IMR-90 (cell line): Measurements from ENCODE around the gene KCNJ16. TPM values are rescaled to one million over a fixed set of nuclear protein-coding genes. Genes with fewer than 3 reads are reported as not detected.

Source experiments
- ATAC-seq: fragments of 200-7000 bp; cut with Tn5 transposase; 2 replicates; pipeline ENCODE4 v1.9.1; 2020; ENCODE audit warnings: low read depth, mild to moderate bottlenecking, moderate library complexity
- BruUV-seq: library from RNA; stranded (reverse); fragments of 400-500 nt; replicated peaks from 2 replicates; lab custom pipeline; 2021; lab: Mats Ljungman, UMichigan
- CTCF ChIA-PET: fragments of 300-600 bp; formaldehyde crosslinking; extraction: SDS; loops from one replicate; lab custom pipeline; 2021; ENCODE audit warnings: antibody characterized with exemption; lab: Yijun Ruan, JAX
- POLR2A ChIA-PET: fragments of 300-600 bp; sonication (Branson Sonifier 250); formaldehyde crosslinking; loops from one replicate; lab custom pipeline; 2022; ENCODE audit warnings: antibody characterized with exemption; ENCODE audit not compliant: unreplicated experiment; lab: Charles Lee
- DNase-seq: peaks from one replicate; pipeline ENCODE4 v3.0.0; 2013
- H2AFZ ChIP-seq: replicated peaks from 2 replicates; pipeline ENCODE3; 2013; ENCODE audit warnings: low read length, mild to moderate bottlenecking; ENCODE audit not compliant: poor library complexity
- H2AK5ac ChIP-seq: 2 replicates; pipeline ENCODE4 v1.6.1; 2013; ENCODE audit warnings: low read depth, low read length, inconsistent platforms
- H2AK9ac ChIP-seq: replicated peaks from 2 replicates; pipeline ENCODE3; 2013; ENCODE audit warnings: mild to moderate bottlenecking, low read depth, low read length, moderate library complexity; ENCODE audit not compliant: poor library complexity
- H2BK120ac ChIP-seq: 2 replicates; pipeline ENCODE4 v1.6.1; 2013; ENCODE audit warnings: low read depth, low read length, inconsistent platforms
- H2BK15ac ChIP-seq: 3 replicates; pipeline ENCODE4 v1.6.1; 2013; ENCODE audit warnings: low read depth, low read length, inconsistent platforms
- H2BK20ac ChIP-seq: 2 replicates; pipeline ENCODE4 v1.6.1; 2013; ENCODE audit warnings: low read depth, mild to moderate bottlenecking, inconsistent platforms, low read length, moderate library complexity
- H2BK5ac ChIP-seq: 2 replicates; pipeline ENCODE4 v1.6.1; 2013; ENCODE audit warnings: mild to moderate bottlenecking, low read depth, low read length, inconsistent platforms; ENCODE audit not compliant: poor library complexity, severe bottlenecking
- H3K14ac ChIP-seq: replicated peaks from 2 replicates; pipeline ENCODE4 v1.6.1; 2013; ENCODE audit warnings: low read depth, low read length, inconsistent platforms
- H3K18ac ChIP-seq: 2 replicates; pipeline ENCODE4 v1.6.1; 2013; ENCODE audit warnings: low read depth, low read length, control low read depth
- H3K23ac ChIP-seq: 2 replicates; pipeline ENCODE4 v1.6.1; 2013; ENCODE audit warnings: low read depth, low read length, inconsistent platforms
- H3K27ac ChIP-seq: 2 replicates; pipeline ENCODE4 v1.5.1; 2013; ENCODE audit warnings: mild to moderate bottlenecking, control low read depth, low read length; ENCODE audit not compliant: insufficient read depth
- H3K27me3 ChIP-seq: 2 replicates; pipeline ENCODE4 v1.6.1; 2013; ENCODE audit warnings: low read length; ENCODE audit not compliant: control insufficient read depth, insufficient read depth
- H3K36me3 ChIP-seq: 2 replicates; pipeline ENCODE4 v1.6.1; 2013; ENCODE audit warnings: low read length, mixed read lengths; ENCODE audit not compliant: control insufficient read depth, insufficient read depth
- H3K4ac ChIP-seq: 2 replicates; pipeline ENCODE4 v1.6.1; 2013; ENCODE audit warnings: low read depth, low read length, inconsistent platforms
- H3K4me1 ChIP-seq: 2 replicates; pipeline ENCODE4 v1.6.1; 2013; ENCODE audit warnings: low read length, mixed read lengths; ENCODE audit not compliant: control insufficient read depth, insufficient read depth
- H3K4me2 ChIP-seq: 2 replicates; pipeline ENCODE4 v1.6.1; 2013; ENCODE audit warnings: low read depth, mild to moderate bottlenecking, control low read depth, low read length, moderate library complexity
- H3K4me3 ChIP-seq: 2 replicates; pipeline ENCODE4 v1.5.1; 2013; ENCODE audit warnings: low read depth, mild to moderate bottlenecking, control low read depth, low read length, moderate library complexity; ENCODE audit not compliant: insufficient read depth
- H3K56ac ChIP-seq: 2 replicates; pipeline ENCODE4 v1.6.1; 2013; ENCODE audit warnings: low read length, inconsistent platforms; ENCODE audit not compliant: insufficient read depth; ENCODE audit errors: extremely low read depth
- H3K79me1 ChIP-seq, 2 experiments: 2 replicates each; pipeline ENCODE4 v1.6.1; 2013; ENCODE audit warnings: low read length in 2 of 2, inconsistent platforms in 1 of 2, low read depth in 1 of 2
- H3K9ac ChIP-seq: 2 replicates; pipeline ENCODE4 v1.6.1; 2013; ENCODE audit warnings: low read depth, low read length, control low read depth
- H3K9me1 ChIP-seq: 2 replicates; pipeline ENCODE4 v1.6.1; 2013; ENCODE audit warnings: low read length, inconsistent platforms; ENCODE audit not compliant: insufficient read depth
- H3K9me3 ChIP-seq: 2 replicates; pipeline ENCODE4 v1.6.1; 2013; ENCODE audit warnings: low read length; ENCODE audit not compliant: control insufficient read depth, insufficient read depth
- H4K20me1 ChIP-seq: 2 replicates; pipeline ENCODE4 v1.6.1; 2013; ENCODE audit warnings: low read length, inconsistent platforms; ENCODE audit not compliant: insufficient read depth
- H4K5ac ChIP-seq: 2 replicates; pipeline ENCODE4 v1.6.1; 2013; ENCODE audit warnings: mild to moderate bottlenecking, low read depth, low read length, control low read depth
- H4K8ac ChIP-seq, 2 experiments: 2 replicates each; pipeline ENCODE4 v1.6.1; 2013; ENCODE audit warnings: low read depth in 2 of 2, low read length in 2 of 2, control low read depth in 1 of 2, inconsistent platforms in 1 of 2
- H4K91ac ChIP-seq: 2 replicates; pipeline ENCODE4 v1.6.1; 2013; ENCODE audit warnings: low read depth, low read length, inconsistent platforms; ENCODE audit not compliant: insufficient read depth
- CEBPB ChIP-seq: IDR thresholded peaks from 2 replicates; pipeline ENCODE4 v1.6.1; 2012; ENCODE audit warnings: low read depth, low read length, improper control_type of control experiment
- CHD1 ChIP-seq: IDR thresholded peaks from 2 replicates; pipeline ENCODE4 v1.6.1; 2012; ENCODE audit warnings: low read depth, low read length, improper control_type of control experiment
- FOS ChIP-seq: fragments of 150-350 bp; IDR thresholded peaks from 2 replicates; pipeline ENCODE4 v1.6.1; 2016; ENCODE audit warnings: low read depth, low read length
- MXI1 ChIP-seq: IDR thresholded peaks from 2 replicates; pipeline ENCODE4 v1.6.1; 2012; ENCODE audit warnings: low read depth, mild to moderate bottlenecking, low read length, moderate library complexity, borderline replicate concordance
- NFE2L2 ChIP-seq: fragments of 150-350 bp; IDR thresholded peaks from 2 replicates; pipeline ENCODE4 v1.6.1; 2016; ENCODE audit warnings: low read depth, mild to moderate bottlenecking, low read length
- RFX5 ChIP-seq: IDR thresholded peaks from 2 replicates; pipeline ENCODE4 v1.8.0; 2012; ENCODE audit warnings: low read depth, mild to moderate bottlenecking, low read length, moderate library complexity
- SMC3 ChIP-seq: fragments of 150-350 bp; IDR thresholded peaks from 2 replicates; pipeline ENCODE4 v1.6.1; 2016; ENCODE audit warnings: low read depth, mild to moderate bottlenecking, antibody characterized with exemption, low read length, moderate library complexity
- WGBS, 2 experiments: methylation state at CpG; one replicate each; pipeline versions ENCODE4 v1.1.5 to v1.1.7; 2013; ENCODE audit warnings: missing lambda C conversion rate in 2 of 2; ENCODE audit not compliant: insufficient read length in 1 of 2; ENCODE audit errors: extremely low coverage in 2 of 2; 5-methylcytosine and 5-hydroxymethylcytosine counted together
- dilution Hi-C: fragments of 300-500 bp; cut with HindIII; formaldehyde crosslinking; loops from one replicate; pipeline ENCODE4 v1.14.3; 2018; ENCODE audit warnings: low sequenced_read_pairs; ENCODE audit not compliant: unreplicated experiment
- in situ Hi-C: fragments of 300-500 bp; cut with MboI; formaldehyde crosslinking; loops from 3 replicates; pipeline ENCODE4 v1.14.3; 2019; ENCODE audit warnings: low sequenced_read_pairs, inconsistent platforms, mixed read lengths
- intact Hi-C: fragments of 100-400 bp; cut with micrococcal nuclease; formaldehyde crosslinking; loops from 2 replicates; pipeline ENCODE4 v1.10.0; 2022
- polyA plus RNA-seq, 3 experiments: library from polyadenylated mRNA; depleted of rRNA; stranded (reverse); fragments of >200 nt; gene quantifications; 2 replicates each; pipeline ENCODE4 v1.2.3, GENCODE V29; 2012; ENCODE audit warnings: low replicate concordance in 1 of 3
- total RNA-seq: library from RNA; depleted of rRNA; stranded (reverse); fragments of >200 nt; gene quantifications from 2 replicates; pipeline ENCODE4 v1.2.3, GENCODE V29; 2012
- TF ChIP-seq, protein P1 (sequence below): conservative IDR thresholded peaks from 2 replicates; pipeline ENCODE4 v1.5.1; 2012; ENCODE audit warnings: mild to moderate bottlenecking, low read depth, low read length, improper control_type of control experiment

Gene KCNJ16
- total and polyA plus RNA-seq, 2 of the 4 experiments (the other 2 are of a cell fraction), result not detected

GRCh38 chr17:70049801-70050591 lies 25.0 kb upstream of the KCNJ16 start:
- no peak overlapping the region for H3K56ac ChIP-seq
- no peaks in the 10 kb centered on the region for H4K20me1 ChIP-seq
- no peaks in the 10 kb centered on the region for H3K9me3 ChIP-seq
- TF ChIP-seq, protein P1, sequence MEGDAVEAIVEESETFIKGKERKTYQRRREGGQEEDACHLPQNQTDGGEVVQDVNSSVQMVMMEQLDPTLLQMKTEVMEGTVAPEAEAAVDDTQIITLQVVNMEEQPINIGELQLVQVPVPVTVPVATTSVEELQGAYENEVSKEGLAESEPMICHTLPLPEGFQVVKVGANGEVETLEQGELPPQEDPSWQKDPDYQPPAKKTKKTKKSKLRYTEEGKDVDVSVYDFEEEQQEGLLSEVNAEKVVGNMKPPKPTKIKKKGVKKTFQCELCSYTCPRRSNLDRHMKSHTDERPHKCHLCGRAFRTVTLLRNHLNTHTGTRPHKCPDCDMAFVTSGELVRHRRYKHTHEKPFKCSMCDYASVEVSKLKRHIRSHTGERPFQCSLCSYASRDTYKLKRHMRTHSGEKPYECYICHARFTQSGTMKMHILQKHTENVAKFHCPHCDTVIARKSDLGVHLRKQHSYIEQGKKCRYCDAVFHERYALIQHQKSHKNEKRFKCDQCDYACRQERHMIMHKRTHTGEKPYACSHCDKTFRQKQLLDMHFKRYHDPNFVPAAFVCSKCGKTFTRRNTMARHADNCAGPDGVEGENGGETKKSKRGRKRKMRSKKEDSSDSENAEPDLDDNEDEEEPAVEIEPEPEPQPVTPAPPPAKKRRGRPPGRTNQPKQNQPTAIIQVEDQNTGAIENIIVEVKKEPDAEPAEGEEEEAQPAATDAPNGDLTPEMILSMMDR, result no peak
- TF ChIP-seq CEBPB, result no peak
- TF ChIP-seq FOS, result no peak
- TF ChIP-seq SMC3, result no peak
- no peak for TF ChIP-seq RFX5
- TF ChIP-seq CHD1, result no peak
- TF ChIP-seq NFE2L2, result no peak
- TF ChIP-seq MXI1, result no peak
- H3K4me2 ChIP-seq, result no peak overlapping the region
- no peak overlapping the region for H2BK15ac ChIP-seq
- H3K4me3 ChIP-seq, result no peak overlapping the region
- H3K14ac ChIP-seq, result no peak overlapping the region
- H4K5ac ChIP-seq, result no peak overlapping the region
- no TSS peak for BruUV-seq
- no peak overlapping the region for H2AK9ac ChIP-seq
- H3K23ac ChIP-seq, result no peak overlapping the region
- no peak overlapping the region for H2AFZ ChIP-seq
- ChIA-PET CTCF (interaction anchor here (0.6 kb wide), 1 partner anchor 38 kb away, joined by 3 read pairs; no protein-coding TSS in a partner anchor), POLR2A (no interaction called here)
- no peaks in the 10 kb centered on the region for H3K79me1 ChIP-seq
- no peak overlapping the region for H2BK120ac ChIP-seq
- DNase-seq, result no peak
- peaks cover 5% of the 10 kb centered on the region; the same call in 1 of the 2 replicates for H3K4me1 ChIP-seq
- H3K27me3 ChIP-seq, result no peaks in the 10 kb centered on the region
- no peak overlapping the region for H4K8ac ChIP-seq
- no peaks in the 10 kb centered on the region for H3K36me3 ChIP-seq
- H2AK5ac ChIP-seq, result no peak overlapping the region
- WGBS, 2 experiments, result no CpG with 5 or more reads among the region's 3 CpGs
- no peak for ATAC-seq
- no peak overlapping the region for H3K9ac ChIP-seq
- no peak overlapping the region for H2BK20ac ChIP-seq
- intact Hi-C loops (no loop called here), dilution Hi-C loops (no loop called here), in situ Hi-C loops (no loop called here)
- no peak overlapping the region for H4K91ac ChIP-seq
- H2BK5ac ChIP-seq, result no peak overlapping the region
- no peak overlapping the region for H3K18ac ChIP-seq
- H3K4ac ChIP-seq, result no peak overlapping the region
- no peaks in the 10 kb centered on the region; the same call in 1 of the 2 replicates for H3K9me1 ChIP-seq
- H3K27ac ChIP-seq, result no peak overlapping the region
